BE2C (cell line): ENCODE measurements around the gene PI4K2B.
A peak's percentile ranks its signal among the peaks of the same experiment; 100 is the strongest.

Source experiments
- DNase-seq: peaks from one replicate; pipeline ENCODE4 v3.0.0-alpha.2; 2020
- H3K27me3 ChIP-seq: fragments of 250-450 bp; sonication (Bioruptor Pico); 2 replicates; pipeline ENCODE4 v1.5.1; 2020; ENCODE audit warnings: mild to moderate bottlenecking
- H3K36me3 ChIP-seq: fragments of 250-450 bp; sonication (Bioruptor Pico); 2 replicates; pipeline ENCODE4 v1.5.1; 2020; ENCODE audit warnings: mild to moderate bottlenecking
- H3K4me1 ChIP-seq: fragments of 250-450 bp; sonication (Bioruptor Pico); 2 replicates; pipeline ENCODE4 v1.5.1; 2020
- H3K4me3 ChIP-seq: 2 replicates; pipeline ENCODE4 v1.5.1; 2011; ENCODE audit warnings: low read depth, low read length
- H3K9me3 ChIP-seq: fragments of 250-450 bp; sonication (Bioruptor Pico); 2 replicates; pipeline ENCODE4 v1.5.1; 2020
- TF ChIP-seq, protein P1 (sequence below): IDR thresholded peaks from 2 replicates; pipeline ENCODE4 v1.5.1; 2012; ENCODE audit warnings: mild to moderate bottlenecking, low read depth, low read length

Gene PI4K2B

DNA sequence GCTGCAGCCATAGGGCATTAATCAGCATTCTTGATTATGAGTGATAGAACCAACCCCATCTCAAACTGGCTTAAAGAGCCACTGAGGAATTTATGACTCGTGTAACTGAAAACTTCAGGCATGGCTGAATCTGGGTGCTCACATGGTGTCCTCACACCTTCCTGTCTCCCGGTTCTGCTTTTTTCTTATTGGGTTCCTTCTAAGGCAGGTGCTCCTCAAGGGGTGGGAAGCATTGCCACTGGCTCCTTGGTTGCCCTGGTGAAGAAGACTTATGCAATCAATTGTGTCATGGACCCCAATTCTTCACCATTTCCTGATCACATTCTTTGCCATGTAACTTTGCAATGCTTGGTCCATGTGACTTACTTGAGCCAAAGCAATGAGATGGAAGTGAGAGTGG lies 74.5 kb downstream of the PI4K2B start:
- Histone ChIP-seq H3K36me3 (no peaks in the 10 kb centered on the region), H3K9me3 (no peaks in the 10 kb centered on the region), H3K4me3 (no peak overlapping the region), H3K4me1 (no peaks in the 10 kb centered on the region), H3K27me3 (no peaks in the 10 kb centered on the region)
- TF ChIP-seq, protein P1, sequence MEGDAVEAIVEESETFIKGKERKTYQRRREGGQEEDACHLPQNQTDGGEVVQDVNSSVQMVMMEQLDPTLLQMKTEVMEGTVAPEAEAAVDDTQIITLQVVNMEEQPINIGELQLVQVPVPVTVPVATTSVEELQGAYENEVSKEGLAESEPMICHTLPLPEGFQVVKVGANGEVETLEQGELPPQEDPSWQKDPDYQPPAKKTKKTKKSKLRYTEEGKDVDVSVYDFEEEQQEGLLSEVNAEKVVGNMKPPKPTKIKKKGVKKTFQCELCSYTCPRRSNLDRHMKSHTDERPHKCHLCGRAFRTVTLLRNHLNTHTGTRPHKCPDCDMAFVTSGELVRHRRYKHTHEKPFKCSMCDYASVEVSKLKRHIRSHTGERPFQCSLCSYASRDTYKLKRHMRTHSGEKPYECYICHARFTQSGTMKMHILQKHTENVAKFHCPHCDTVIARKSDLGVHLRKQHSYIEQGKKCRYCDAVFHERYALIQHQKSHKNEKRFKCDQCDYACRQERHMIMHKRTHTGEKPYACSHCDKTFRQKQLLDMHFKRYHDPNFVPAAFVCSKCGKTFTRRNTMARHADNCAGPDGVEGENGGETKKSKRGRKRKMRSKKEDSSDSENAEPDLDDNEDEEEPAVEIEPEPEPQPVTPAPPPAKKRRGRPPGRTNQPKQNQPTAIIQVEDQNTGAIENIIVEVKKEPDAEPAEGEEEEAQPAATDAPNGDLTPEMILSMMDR = no peak
- no peak for DNase-seq

DNA sequence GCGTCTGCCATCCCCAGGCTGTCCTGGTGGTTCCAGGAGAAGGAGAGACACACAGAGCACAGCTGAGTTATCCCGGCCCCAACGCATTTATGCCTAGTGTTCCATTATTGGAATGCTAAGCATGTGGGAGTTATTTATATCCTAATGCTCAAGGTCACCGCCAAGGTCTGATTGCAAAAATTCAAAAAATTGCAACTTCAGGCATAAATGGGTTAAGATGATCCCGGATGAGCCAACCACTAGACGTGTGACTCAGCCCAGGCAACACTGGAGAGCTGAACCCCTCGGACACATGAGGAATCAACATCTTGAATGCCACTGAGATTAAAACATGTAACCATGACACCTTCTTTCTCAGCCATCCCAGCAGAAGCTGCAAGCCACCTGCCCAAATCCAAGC lies 74.9 kb downstream of the PI4K2B start:
- Histone ChIP-seq H3K4me1 (no peaks in the 10 kb centered on the region; the same call in 1 of the 2 replicates), H3K36me3 (no peaks in the 10 kb centered on the region), H3K9me3 (no peaks in the 10 kb centered on the region), H3K27me3 (no peaks in the 10 kb centered on the region), H3K4me3 (no peak overlapping the region)
- TF ChIP-seq, protein P1 = no peak
- DNase-seq = no peak

DNA sequence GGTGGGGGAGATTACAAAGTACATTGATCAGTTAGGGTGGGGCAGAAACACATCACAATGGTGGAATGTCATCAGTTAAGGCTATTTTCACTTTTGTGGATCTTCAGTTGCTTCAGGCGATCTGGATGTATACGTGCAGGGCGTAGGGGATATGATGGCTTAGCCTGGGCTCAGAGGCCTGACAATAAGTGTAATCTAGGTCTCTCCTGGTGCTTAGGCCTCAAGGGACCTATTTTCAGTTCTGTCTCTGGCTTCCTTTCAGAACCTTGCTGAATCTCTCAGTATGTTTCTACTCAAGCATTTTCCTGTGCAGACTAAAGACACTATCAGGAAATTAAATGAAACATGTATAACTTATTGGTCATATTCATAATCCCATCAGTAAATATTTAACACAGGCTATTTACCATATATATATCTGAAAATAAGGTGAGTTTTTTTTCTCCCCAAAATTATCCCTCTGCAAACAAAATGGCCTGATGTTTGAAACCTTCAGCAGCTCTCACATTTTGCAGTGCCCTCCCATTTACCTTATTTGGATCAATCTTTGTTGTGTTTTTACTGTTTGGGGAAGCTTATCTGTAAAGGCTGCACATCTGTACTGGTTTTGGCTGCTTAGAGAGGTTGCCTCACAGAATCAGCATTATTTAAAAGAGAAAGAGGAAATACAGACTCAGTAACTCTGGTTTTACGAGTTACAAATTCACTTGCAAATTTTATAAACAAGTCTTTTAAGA lies 76.4 kb downstream of the PI4K2B start:
- H3K9me3 ChIP-seq = no peaks in the 10 kb centered on the region
- DNase-seq = no peak
- H3K4me1 ChIP-seq = no peaks in the 10 kb centered on the region; the same call in 1 of the 2 replicates
- H3K4me3 ChIP-seq = no peak overlapping the region
- TF ChIP-seq, protein P1 = no peak
- no peaks in the 10 kb centered on the region for H3K27me3 ChIP-seq
- peaks cover 6% of the 10 kb centered on the region for H3K36me3 ChIP-seq

DNA sequence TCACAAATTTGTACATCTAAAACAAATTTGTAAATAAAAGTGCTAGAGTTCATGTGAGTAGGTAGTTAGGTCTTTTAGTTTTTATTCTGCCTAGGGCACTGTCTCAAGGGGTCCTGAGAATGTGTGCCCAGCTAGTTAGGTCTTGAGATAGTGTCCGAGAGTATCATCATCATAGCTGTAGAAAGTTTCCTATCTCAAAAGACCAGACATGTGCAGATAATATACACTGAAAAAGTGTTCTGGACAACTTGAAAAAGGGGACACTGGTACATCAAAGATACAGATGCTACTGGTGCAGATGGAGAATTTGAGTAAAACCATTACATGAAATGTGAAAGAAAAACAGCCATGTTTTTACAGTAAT lies 77.0 kb downstream of the PI4K2B start:
- Histone ChIP-seq H3K4me3 (no peak overlapping the region), H3K36me3 (peaks cover 6% of the 10 kb centered on the region), H3K4me1 (no peaks in the 10 kb centered on the region; the same call in 1 of the 2 replicates), H3K9me3 (no peaks in the 10 kb centered on the region), H3K27me3 (no peaks in the 10 kb centered on the region)
- TF ChIP-seq, protein P1 = no peak
- DNase-seq = no peak

DNA sequence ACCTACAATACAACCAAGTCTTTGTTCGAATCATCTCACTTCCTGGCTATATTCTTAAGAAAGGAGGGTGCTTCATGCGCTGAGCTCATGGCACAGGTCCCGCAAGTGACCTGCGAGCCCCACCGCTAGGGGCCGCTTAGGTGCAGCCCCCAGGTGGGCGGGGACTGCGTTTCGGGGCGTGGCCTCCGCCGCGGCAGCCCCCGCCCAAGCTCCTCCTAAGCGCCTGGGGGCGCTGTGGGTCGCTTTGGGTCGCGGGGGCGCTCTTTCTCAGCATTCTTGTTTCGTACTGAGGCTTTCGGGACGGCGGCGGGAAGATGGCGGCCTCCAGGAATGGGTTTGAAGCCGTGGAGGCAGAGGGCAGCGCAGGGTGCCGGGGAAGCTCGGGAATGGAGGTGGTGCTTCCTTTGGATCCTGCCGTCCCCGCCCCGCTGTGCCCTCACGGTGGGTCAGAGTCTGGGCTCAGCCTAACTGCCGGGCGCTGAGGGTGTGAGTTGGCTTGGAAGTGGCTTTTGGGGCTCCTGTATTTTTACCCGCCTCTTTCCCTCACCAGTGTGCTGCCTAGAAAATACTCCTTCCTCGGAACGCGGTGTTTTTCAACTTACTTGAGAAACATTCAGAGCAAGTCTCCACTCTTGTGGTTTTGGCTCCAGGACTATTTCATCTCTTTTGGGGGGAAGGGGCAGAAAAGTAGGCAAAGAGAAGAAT lies 78.8 kb downstream of the PI4K2B start, which contains the start of gene ZCCHC4:
ZCCHC4 (plus strand) TSS at position 279 of the 705 bp plus-strand sequence; CDS start at position 315, 36 bp downstream.
- Histone ChIP-seq H3K36me3 (peaks cover 10% of the 10 kb centered on the region), H3K9me3 (no peaks in the 10 kb centered on the region), H3K4me3 (peak within 1 kb of the TSS; percentile 100), H3K27me3 (no peaks in the 10 kb centered on the region), H3K4me1 (no peaks in the 10 kb centered on the region; the same call in 1 of the 2 replicates)
- TF ChIP-seq, protein P1 = peak; percentile 98
- DNase-seq = peak; percentile 87
